H9 (cell line): Measurements from ENCODE around the gene CTU2. TPM values are rescaled to one million over a fixed set of nuclear protein-coding genes. Genes with fewer than 3 reads are reported as not detected.

Source experiments
- DNase-seq: peaks from one replicate; pipeline ENCODE4 v3.0.0-alpha.2; 2017
- H2AFZ ChIP-seq: one replicate; pipeline ENCODE4 v1.6.1; 2013; ENCODE audit warnings: mild to moderate bottlenecking, low read length, control low read depth, moderate library complexity
- H2AK5ac ChIP-seq: 2 replicates; pipeline ENCODE4 v1.6.1; 2013; ENCODE audit warnings: low read length, control low read depth, mixed read lengths; ENCODE audit not compliant: insufficient read length
- H2BK120ac ChIP-seq: one replicate; pipeline ENCODE4 v1.6.1; 2013; ENCODE audit warnings: low read depth, mild to moderate bottlenecking, low read length, control low read depth, inconsistent platforms; ENCODE audit not compliant: poor library complexity, severe bottlenecking
- H2BK12ac ChIP-seq: 2 replicates; pipeline ENCODE4 v1.6.1; 2013; ENCODE audit warnings: low read length, control low read depth, mixed read lengths, low read depth; ENCODE audit not compliant: insufficient read length
- H2BK15ac ChIP-seq: 2 replicates; pipeline ENCODE4 v1.6.1; 2013; ENCODE audit warnings: low read depth, low read length, control low read depth
- H2BK20ac ChIP-seq: one replicate; pipeline ENCODE4 v1.6.1; 2013; ENCODE audit warnings: low read depth, mild to moderate bottlenecking, low read length, control low read depth, inconsistent platforms; ENCODE audit not compliant: poor library complexity, severe bottlenecking
- H2BK5ac ChIP-seq: 2 replicates; pipeline ENCODE4 v1.6.1; 2013; ENCODE audit warnings: low read length, control low read depth, mixed read lengths; ENCODE audit not compliant: insufficient read length
- H3K14ac ChIP-seq: 2 replicates; pipeline ENCODE4 v1.6.1; 2013; ENCODE audit warnings: low read length, control low read depth; ENCODE audit not compliant: insufficient read depth
- H3K18ac ChIP-seq: 2 replicates; pipeline ENCODE4 v1.6.1; 2013; ENCODE audit warnings: low read depth, mild to moderate bottlenecking, mixed read lengths, low read length, control low read depth; ENCODE audit not compliant: insufficient read length
- H3K23ac ChIP-seq: 2 replicates; pipeline ENCODE4 v1.6.1; 2013; ENCODE audit warnings: low read length, control low read depth, mixed read lengths, low read depth; ENCODE audit not compliant: insufficient read length
- H3K23me2 ChIP-seq: 2 replicates; pipeline ENCODE4 v1.6.1; 2013; ENCODE audit warnings: low read depth, mild to moderate bottlenecking, mixed read lengths, low read length, control low read depth; ENCODE audit not compliant: insufficient read length, poor library complexity, severe bottlenecking
- H3K27ac ChIP-seq: 2 replicates; pipeline ENCODE4 v1.5.1; 2013; ENCODE audit warnings: low read length, control low read depth, mixed read lengths, low read depth; ENCODE audit not compliant: insufficient read length
- H3K27me3 ChIP-seq: 2 replicates; pipeline ENCODE4 v1.6.1; 2013; ENCODE audit warnings: low read length, control low read depth, inconsistent platforms; ENCODE audit not compliant: insufficient read depth
- H3K4ac ChIP-seq: 2 replicates; pipeline ENCODE4 v1.6.1; 2013; ENCODE audit warnings: low read depth, mild to moderate bottlenecking, control low read depth, inconsistent platforms, low read length, moderate library complexity
- H3K4me1 ChIP-seq: 2 replicates; pipeline ENCODE4 v1.6.1; 2013; ENCODE audit warnings: low read length, control low read depth, inconsistent platforms; ENCODE audit not compliant: insufficient read depth
- H3K4me2 ChIP-seq: 2 replicates; pipeline ENCODE4 v1.6.1; 2013; ENCODE audit warnings: low read length, control low read depth, mixed read lengths; ENCODE audit not compliant: insufficient read length, insufficient read depth
- H3K56ac ChIP-seq: 2 replicates; pipeline ENCODE4 v1.6.1; 2013; ENCODE audit warnings: low read depth, mild to moderate bottlenecking, mixed read lengths, low read length, control low read depth; ENCODE audit not compliant: insufficient read length
- H3K79me1 ChIP-seq: 2 replicates; pipeline ENCODE4 v1.6.1; 2013; ENCODE audit warnings: low read depth, mild to moderate bottlenecking, moderate library complexity, low read length, control low read depth, inconsistent platforms; ENCODE audit not compliant: insufficient read depth, poor library complexity, severe bottlenecking
- H3K79me2 ChIP-seq: 2 replicates; pipeline ENCODE4 v1.6.1; 2013; ENCODE audit warnings: low read length, control low read depth, inconsistent platforms; ENCODE audit not compliant: insufficient read depth
- H3K9ac ChIP-seq: 2 replicates; pipeline ENCODE4 v1.6.1; 2013; ENCODE audit warnings: low read length, control low read depth, mixed read lengths; ENCODE audit not compliant: insufficient read length; ENCODE audit errors: extremely low read depth
- H3K9me3 ChIP-seq: one replicate; pipeline ENCODE4 v1.6.1; 2013; ENCODE audit warnings: low read depth, low read length, inconsistent platforms; ENCODE audit not compliant: control insufficient read depth
- H3T11ph ChIP-seq: one replicate; pipeline ENCODE4 v1.6.1; 2013; ENCODE audit warnings: mild to moderate bottlenecking, low read length, control low read depth, inconsistent platforms
- H4K20me1 ChIP-seq: one replicate; pipeline ENCODE4 v1.6.1; 2013; ENCODE audit not compliant: control insufficient read depth, insufficient read length, insufficient read depth
- H4K5ac ChIP-seq: 2 replicates; pipeline ENCODE4 v1.6.1; 2013; ENCODE audit warnings: low read depth, mild to moderate bottlenecking, mixed read lengths, low read length, control low read depth; ENCODE audit not compliant: insufficient read length
- H4K8ac ChIP-seq: replicated peaks from 2 replicates; pipeline ENCODE4 v1.6.1; 2013; ENCODE audit warnings: low read length, control low read depth, mixed read lengths, low read depth; ENCODE audit not compliant: insufficient read length
- H4K91ac ChIP-seq: 2 replicates; pipeline ENCODE4 v1.6.1; 2013; ENCODE audit warnings: low read depth, mild to moderate bottlenecking, moderate library complexity, mixed read lengths, low read length, control low read depth; ENCODE audit not compliant: insufficient read length
- H3K27ac Mint-ChIP-seq, 3 experiments: 2 replicates in 2 of 3; 3 replicates in 1 of 3; pipeline ENCODE4 v1.8.0; 2020 to 2021; ENCODE audit warnings: mixed read lengths in 3 of 3, mild to moderate bottlenecking in 1 of 3, moderate library complexity in 1 of 3
- H3K27me3 Mint-ChIP-seq: 2 replicates; pipeline ENCODE4 v1.8.0; 2021; ENCODE audit warnings: low read depth, mild to moderate bottlenecking, moderate library complexity, mixed read lengths
- H3K36me3 Mint-ChIP-seq, 3 experiments: 2 replicates in 2 of 3; 3 replicates in 1 of 3; pipeline ENCODE4 v1.8.0; 2020 to 2021; ENCODE audit warnings: low read depth in 3 of 3, mixed read lengths in 3 of 3; ENCODE audit not compliant: insufficient read depth in 1 of 3
- H3K4me1 Mint-ChIP-seq, 2 experiments: 2 replicates each; pipeline ENCODE4 v1.8.0; 2020; ENCODE audit warnings: mixed read lengths in 2 of 2
- H3K4me3 Mint-ChIP-seq, 2 experiments: 2 replicates in 1 of 2; 3 replicates in 1 of 2; pipeline ENCODE4 v1.8.0; 2020 to 2021; ENCODE audit warnings: mild to moderate bottlenecking in 2 of 2, mixed read lengths in 2 of 2, moderate library complexity in 1 of 2
- H3K9me3 Mint-ChIP-seq, 2 experiments: 2 replicates in 1 of 2; 3 replicates in 1 of 2; pipeline ENCODE4 v1.8.0; 2020; ENCODE audit warnings: mild to moderate bottlenecking in 2 of 2, mixed read lengths in 2 of 2, moderate library complexity in 1 of 2
- WGBS: extraction: QIAGEN DNeasy Blood & Tissue Kit; methylation state at CpG from one replicate; pipeline ENCODE4 v1.1.7; 2013; ENCODE audit warnings: missing lambda C conversion rate, low lambda C conversion rate, mixed read lengths; ENCODE audit not compliant: insufficient read length; ENCODE audit errors: extremely low coverage; 5-methylcytosine and 5-hydroxymethylcytosine counted together
- total RNA-seq: library from RNA; stranded (reverse); gene quantifications from 2 replicates; pipeline ENCODE4 v1.2.1, GENCODE V29; 2021
- TF ChIP-seq, protein P1 (sequence below): fragments of 200-600 bp; sonication (generic); conservative IDR thresholded peaks from 3 replicates; pipeline ENCODE4 v1.8.0; 2021; ENCODE audit warnings: antibody characterized with exemption, mild to moderate bottlenecking

Gene CTU2
- total RNA-seq, 1 experiment from 2014 or later = 32.8 TPM

- H3K4me3 Mint-ChIP-seq = peak overlapping the region in 1 of 2 experiments; percentile 57; a peak in 3 of 5 replicates
- Histone ChIP-seq H3K23me2 (no peaks in the 10 kb centered on the region), H3K27ac (no peak overlapping the region), H3K4me2 (peak overlapping the region; percentile 10), H2BK12ac (peak overlapping the region; percentile 68), H2AK5ac (no peak overlapping the region), H3K79me1 (peaks cover 3% of the 10 kb centered on the region), H2BK15ac (no peak overlapping the region), H3K4ac (no peak overlapping the region; the same call in 1 of the 2 replicates), H3K9me3 (no peaks in the 10 kb centered on the region), H4K8ac (no peak overlapping the region), H3K9ac (no peak overlapping the region), H3K23ac (no peak overlapping the region), H3K4me1 (peaks cover 8% of the 10 kb centered on the region; the same call in 1 of the 2 replicates), H4K5ac (no peak overlapping the region), H2BK20ac (no peak overlapping the region), H3K27me3 (no peaks in the 10 kb centered on the region), H4K20me1 (no peaks in the 10 kb centered on the region), H4K91ac (peak overlapping the region; percentile 60), H2AFZ (no peak overlapping the region), H3K18ac (peak overlapping the region; percentile 41), H2BK5ac (peak overlapping the region; percentile 18), H3T11ph (no peak overlapping the region), H2BK120ac (no peak overlapping the region), H3K56ac (no peak overlapping the region), H3K14ac (no peak overlapping the region), H3K79me2 (no peaks in the 10 kb centered on the region; the same call in 1 of the 2 replicates)
- H3K4me1 Mint-ChIP-seq = peaks cover 30 to 56% of the 10 kb centered on the region in 2 experiments
- no CpG with 5 or more reads among the region's 14 CpGs for WGBS
- TF ChIP-seq, protein P1, sequence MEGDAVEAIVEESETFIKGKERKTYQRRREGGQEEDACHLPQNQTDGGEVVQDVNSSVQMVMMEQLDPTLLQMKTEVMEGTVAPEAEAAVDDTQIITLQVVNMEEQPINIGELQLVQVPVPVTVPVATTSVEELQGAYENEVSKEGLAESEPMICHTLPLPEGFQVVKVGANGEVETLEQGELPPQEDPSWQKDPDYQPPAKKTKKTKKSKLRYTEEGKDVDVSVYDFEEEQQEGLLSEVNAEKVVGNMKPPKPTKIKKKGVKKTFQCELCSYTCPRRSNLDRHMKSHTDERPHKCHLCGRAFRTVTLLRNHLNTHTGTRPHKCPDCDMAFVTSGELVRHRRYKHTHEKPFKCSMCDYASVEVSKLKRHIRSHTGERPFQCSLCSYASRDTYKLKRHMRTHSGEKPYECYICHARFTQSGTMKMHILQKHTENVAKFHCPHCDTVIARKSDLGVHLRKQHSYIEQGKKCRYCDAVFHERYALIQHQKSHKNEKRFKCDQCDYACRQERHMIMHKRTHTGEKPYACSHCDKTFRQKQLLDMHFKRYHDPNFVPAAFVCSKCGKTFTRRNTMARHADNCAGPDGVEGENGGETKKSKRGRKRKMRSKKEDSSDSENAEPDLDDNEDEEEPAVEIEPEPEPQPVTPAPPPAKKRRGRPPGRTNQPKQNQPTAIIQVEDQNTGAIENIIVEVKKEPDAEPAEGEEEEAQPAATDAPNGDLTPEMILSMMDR = peak; percentile 44; the same call in 2 of the 3 replicates
- no peaks in the 10 kb centered on the region for H3K9me3 Mint-ChIP-seq
- H3K27ac Mint-ChIP-seq = peak overlapping the region; percentile 38 to 96 (median 92); a peak in 6 of 7 replicates
- no peaks in the 10 kb centered on the region for H3K27me3 Mint-ChIP-seq
- H3K36me3 Mint-ChIP-seq = no peaks in the 10 kb centered on the region
- peak; percentile 89 for DNase-seq
Observed at GRCh38 chr16:88763502-88764053, 57.3 kb downstream of the CTU2 start.
